AG04449 (cell line): ENCODE data around the gene DSTN.

ENCODE experiments used
- CTCF ChIA-PET: fragments of 350-600 bp; formaldehyde crosslinking; extraction: SDS; loops from one replicate; lab custom pipeline; 2021; ENCODE audit warnings: antibody characterized with exemption; lab: Yijun Ruan, JAX
- POLR2A ChIA-PET: fragments of 400-600, 350-600 bp; formaldehyde crosslinking; extraction: SDS; loops from one replicate; lab custom pipeline; 2020; ENCODE audit warnings: antibody characterized with exemption, inconsistent platforms; lab: Yijun Ruan, JAX
- DNase-seq: peaks from one replicate; pipeline ENCODE4 v3.0.0-alpha.2; 2010; ENCODE audit warnings: low read depth, low spot score
- H3K4me3 ChIP-seq: 2 replicates; pipeline ENCODE4 v1.5.1; 2011; ENCODE audit warnings: low read depth, mild to moderate bottlenecking, control low read depth, low read length
- CTCF ChIP-seq: IDR thresholded peaks from one replicate; pipeline ENCODE4 v1.5.1; 2011; ENCODE audit warnings: mild to moderate bottlenecking, moderate library complexity, low read length, control low read depth, inconsistent platforms; ENCODE audit not compliant: insufficient read depth; ENCODE audit errors: missing control alignments

The DSTN gene

DNA sequence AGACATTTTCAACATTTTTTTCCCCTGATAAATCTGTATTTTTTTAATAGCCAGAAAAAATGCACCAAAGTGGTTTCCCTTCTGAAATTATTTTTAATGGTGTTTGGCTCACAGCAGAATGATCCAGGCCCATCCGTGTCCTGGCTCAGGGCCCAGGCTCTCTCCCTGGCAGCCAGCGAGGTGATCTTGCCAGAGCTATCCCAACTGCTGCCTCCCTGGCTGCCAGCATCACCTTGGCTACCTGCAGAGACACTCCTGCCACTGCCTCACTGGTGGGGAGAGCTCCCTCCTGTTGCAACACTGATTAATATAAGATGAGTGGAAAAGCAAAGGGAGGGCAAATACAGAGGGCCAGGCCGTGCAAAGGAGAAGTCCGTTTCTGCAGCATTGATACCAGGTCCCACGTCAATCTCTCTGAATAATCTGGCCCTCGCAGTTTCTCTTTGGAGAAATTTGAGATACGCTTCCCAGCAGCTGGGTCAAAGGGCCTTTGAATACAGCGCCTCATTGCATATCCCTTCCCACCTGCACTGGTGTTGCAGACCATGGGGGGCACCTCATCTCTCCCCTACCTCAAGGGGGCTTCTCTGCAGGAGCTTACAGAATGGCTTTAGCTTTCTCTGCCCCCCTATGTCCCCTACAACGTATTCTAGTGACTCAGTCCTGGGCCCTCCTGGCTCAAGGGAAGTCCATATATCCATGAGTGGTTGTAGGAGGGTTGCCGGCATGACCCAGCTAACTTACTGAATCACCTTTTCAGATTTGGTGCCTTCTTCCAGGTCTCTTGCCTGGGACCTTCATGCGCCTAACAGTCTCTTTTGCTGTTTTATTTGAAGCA lies 12.8 kb upstream of the DSTN start:
- no peak overlapping the region for H3K4me3 ChIP-seq
- DNase-seq, result no peak
- TF ChIP-seq CTCF, result no peak
- POLR2A ChIA-PET, result interaction anchor here (1.5 to 3.5 kb wide), 3 partner anchors 13 to 54 kb away, joined by 4 to 26 read pairs (median 6); partner anchors contain the start of gene DSTN
- CTCF ChIA-PET, result interaction anchor here (1.1 to 7.3 kb wide), 5 partner anchors 14 to 382 kb away, joined by 4 to 44 read pairs (median 7); no protein-coding TSS in a partner anchor

DNA sequence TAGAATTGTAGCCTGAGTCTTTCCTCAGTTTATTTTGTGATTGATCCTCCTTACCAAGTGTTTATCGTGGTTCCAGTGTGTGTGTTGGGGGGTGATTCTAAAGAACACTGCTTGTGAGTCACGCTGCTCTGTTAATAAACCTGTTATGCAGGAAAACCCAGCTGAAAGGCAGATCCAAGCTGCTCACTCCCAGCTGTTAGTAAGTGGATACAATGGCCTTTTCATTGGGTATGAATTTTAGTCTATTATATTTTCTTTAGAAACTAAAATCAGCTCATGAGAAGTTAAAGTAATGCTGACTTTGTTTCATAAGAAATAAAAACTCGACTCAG lies 12.2 kb upstream of the DSTN start:
- DNase-seq, result no peak

GRCh38 chr20:17558154-17558940 lies 11.5 kb upstream of the DSTN start:
- peak overlapping the region; percentile 39 for H3K4me3 ChIP-seq
- DNase-seq, result no peak
- ChIA-PET CTCF (interaction anchor here (1.4 to 7.3 kb wide), 3 partner anchors 12 to 17 kb away, joined by 3 to 44 read pairs (median 8); partner anchors contain the start of gene DSTN), POLR2A (interaction anchor here (0.7 to 3.5 kb wide), 4 partner anchors 12 to 17 kb away, joined by 3 to 26 read pairs (median 4); partner anchors contain the start of gene DSTN)
- TF ChIP-seq CTCF, result no peak

More for the DNA sequence above, 12.2 kb upstream of the DSTN start:
- CTCF ChIA-PET, result interaction anchor here (1.4 to 7.3 kb wide), 4 partner anchors 14 to 60 kb away, joined by 3 to 44 read pairs (median 9); no protein-coding TSS in a partner anchor
- no peak overlapping the region; the same call in 1 of the 2 replicates for H3K4me3 ChIP-seq
- TF ChIP-seq CTCF, result no peak
- POLR2A ChIA-PET, result interaction anchor here (1.3 to 3.5 kb wide), 4 partner anchors 13 to 53 kb away, joined by 4 to 26 read pairs (median 6); partner anchors contain the start of gene DSTN

GRCh38 chr20:17558941-17559304 lies 11.0 kb upstream of the DSTN start:
- no peak overlapping the region for H3K4me3 ChIP-seq
- ChIA-PET CTCF (interaction anchor here (1.4 to 7.3 kb wide), 3 partner anchors 11 to 17 kb away, joined by 3 to 44 read pairs (median 8); partner anchors contain the start of gene DSTN), POLR2A (interaction anchor here (0.7 to 3.5 kb wide), 3 partner anchors 12 to 16 kb away, joined by 3 to 26 read pairs (median 5); partner anchors contain the start of gene DSTN)
- TF ChIP-seq CTCF, result no peak
- DNase-seq, result no peak

GRCh38 chr20:17559338-17559737 lies 10.5 kb upstream of the DSTN start:
- no peak for TF ChIP-seq CTCF
- ChIA-PET CTCF (interaction anchor here (2.6 to 7.3 kb wide), 2 partner anchors 11 to 16 kb away, joined by 8 to 44 read pairs; partner anchors contain the start of gene DSTN), POLR2A (interaction anchor here (0.7 to 3.5 kb wide), 2 partner anchors 11 to 14 kb away, joined by 3 to 26 read pairs; partner anchors contain the start of gene DSTN)
- no peak for DNase-seq
- H3K4me3 ChIP-seq, result no peak overlapping the region
